Stimulated activated CD8-positive, alpha-beta memory T cell treated with anti-CD3 and anti-CD28 coated beads, Interleukin-12 subunit alpha, Interleukin-12 subunit beta, amount 100 ng/mL, for 1 hour (primary cell): ENCODE results near the gene SMIM41.
A peak's percentile ranks its signal among the peaks of the same experiment; 100 is the strongest.

ENCODE experiments used
- DNase-seq: peaks from one replicate; pipeline ENCODE4 v3.0.0-alpha.2; 2020; ENCODE audit warnings: low read depth

SMIM41 gene

DNA sequence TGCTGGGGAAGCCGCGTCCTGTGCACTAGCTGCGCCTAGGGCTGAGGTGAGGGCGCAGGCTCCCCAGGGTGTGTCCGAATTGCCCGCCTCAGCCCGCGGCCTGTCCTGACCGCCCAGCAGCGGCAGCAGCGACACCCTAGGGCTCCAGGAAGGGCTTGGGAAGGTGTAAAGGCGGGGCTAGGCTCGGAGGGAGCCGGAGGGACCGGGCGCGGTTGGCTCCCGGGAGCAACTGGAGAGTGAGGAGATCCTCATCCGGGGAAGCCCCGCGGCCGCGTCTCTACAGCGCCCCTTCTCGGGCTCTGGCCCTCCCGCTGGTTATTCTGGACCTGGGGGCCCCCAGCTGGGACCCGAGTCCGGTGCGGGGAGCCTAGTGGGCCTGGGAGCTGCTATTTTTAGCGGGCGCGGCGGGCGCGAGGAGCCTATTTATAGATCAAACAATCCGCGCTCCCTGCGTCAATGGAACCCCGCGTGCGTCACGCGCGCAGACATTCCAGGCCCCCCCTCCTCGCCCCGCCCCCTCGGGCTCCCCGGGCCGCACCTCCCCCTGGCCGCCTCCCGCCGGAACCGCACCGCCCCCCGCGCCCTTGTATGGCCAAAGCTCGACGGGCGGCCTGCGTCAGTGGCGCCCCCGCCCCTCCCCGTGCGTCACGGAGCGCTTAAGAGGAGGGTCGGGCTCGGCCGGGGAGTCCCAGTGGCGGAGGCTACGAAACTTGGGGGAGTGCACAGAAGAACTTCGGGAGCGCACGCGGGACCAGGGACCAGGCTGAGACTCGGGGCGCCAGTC lies 28.6 kb upstream of the SMIM41 start, which contains the start of gene NR4A1:
NR4A1 (plus strand) TSS at position 685 of the 784 bp plus-strand sequence. CDS start 2,887 bp downstream, outside the sequence.
- DNase-seq: peak; percentile 99

- no peak for DNase-seq
Observed at GRCh38 chr12:52052468-52053186, 26.9 kb upstream of the SMIM41 start.

DNA sequence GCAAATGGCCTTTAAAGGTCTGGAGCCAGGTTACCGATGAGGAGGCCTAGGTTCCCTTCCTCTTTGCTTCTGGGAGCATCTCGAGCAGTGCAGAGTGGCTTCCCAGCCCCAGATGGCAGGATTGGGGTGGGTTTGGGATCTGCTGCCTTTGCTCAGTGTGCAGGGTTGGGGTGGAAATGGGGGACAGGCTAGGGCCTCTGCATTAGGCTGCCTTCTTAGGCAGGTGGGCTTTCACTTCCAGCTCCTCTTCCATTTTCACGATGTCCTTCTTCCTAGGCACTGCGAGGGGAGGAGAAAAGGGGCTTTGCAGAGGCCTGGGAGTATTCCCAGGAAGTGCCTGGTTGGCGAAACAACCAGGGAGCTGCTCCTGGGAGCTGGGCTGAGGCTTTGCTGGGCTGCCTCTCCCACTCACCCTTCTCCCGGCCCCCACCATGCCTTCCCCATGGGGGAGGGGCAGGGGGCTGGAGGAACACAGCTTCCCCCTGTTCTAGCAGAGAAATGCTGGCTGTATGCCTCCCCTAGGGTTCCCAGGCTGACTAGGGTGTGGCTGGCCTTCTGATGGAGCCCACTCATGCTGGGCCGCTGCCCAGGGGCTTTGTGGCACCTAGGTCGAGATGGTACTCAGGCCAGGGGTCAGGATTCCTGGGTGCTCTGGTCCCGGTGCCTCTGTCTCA lies 25.8 kb upstream of the SMIM41 start:
- DNase-seq: no peak

GRCh38 chr12:52054231-52054832 lies 25.2 kb upstream of the SMIM41 start:
- no peak for DNase-seq

DNA sequence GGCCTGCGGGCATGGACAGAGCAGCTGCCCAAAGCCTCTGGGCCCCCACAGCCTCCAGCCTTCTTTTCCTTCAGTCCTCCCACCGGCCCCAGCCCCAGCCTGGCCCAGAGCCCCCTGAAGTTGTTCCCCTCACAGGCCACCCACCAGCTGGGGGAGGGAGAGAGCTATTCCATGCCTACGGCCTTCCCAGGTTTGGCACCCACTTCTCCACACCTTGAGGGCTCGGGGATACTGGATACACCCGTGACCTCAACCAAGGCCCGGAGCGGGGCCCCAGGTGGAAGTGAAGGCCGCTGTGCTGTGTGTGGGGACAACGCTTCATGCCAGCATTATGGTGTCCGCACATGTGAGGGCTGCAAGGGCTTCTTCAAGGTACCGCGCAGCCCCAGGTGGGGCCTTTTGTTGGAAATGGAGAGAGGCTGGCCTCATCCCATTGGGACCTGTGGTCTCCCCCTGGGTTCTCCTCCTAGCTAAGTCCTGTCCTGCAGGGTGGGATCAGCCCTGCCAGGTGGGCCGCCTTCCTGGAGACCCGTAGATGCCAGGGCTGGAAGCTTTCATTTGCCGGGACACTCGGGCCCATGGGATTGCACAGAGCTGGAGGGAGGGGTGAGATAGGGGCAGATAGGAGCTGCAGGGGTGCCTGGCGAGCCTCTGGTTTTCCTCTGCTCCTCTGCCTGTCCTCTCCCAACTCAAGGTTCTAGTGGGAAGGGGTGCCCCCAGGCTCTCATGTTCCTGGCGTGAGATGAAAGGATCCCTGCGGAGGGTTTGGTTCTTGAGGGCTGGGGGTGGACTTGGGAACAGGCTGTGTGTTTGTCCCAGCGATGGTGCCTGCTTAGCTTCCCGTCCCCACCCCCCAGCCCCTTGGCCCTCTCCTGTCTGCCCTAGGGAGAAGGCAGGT lies 24.4 kb upstream of the SMIM41 start:
- no peak for DNase-seq

GRCh38 chr12:52055731-52056711 lies 23.5 kb upstream of the SMIM41 start:
- peak; percentile 35 for DNase-seq

- no peak for DNase-seq
Observed at GRCh38 chr12:52056801-52057637, 22.5 kb upstream of the SMIM41 start.

- no peak for DNase-seq
Observed at GRCh38 chr12:52057638-52058576, 21.6 kb upstream of the SMIM41 start.

DNA sequence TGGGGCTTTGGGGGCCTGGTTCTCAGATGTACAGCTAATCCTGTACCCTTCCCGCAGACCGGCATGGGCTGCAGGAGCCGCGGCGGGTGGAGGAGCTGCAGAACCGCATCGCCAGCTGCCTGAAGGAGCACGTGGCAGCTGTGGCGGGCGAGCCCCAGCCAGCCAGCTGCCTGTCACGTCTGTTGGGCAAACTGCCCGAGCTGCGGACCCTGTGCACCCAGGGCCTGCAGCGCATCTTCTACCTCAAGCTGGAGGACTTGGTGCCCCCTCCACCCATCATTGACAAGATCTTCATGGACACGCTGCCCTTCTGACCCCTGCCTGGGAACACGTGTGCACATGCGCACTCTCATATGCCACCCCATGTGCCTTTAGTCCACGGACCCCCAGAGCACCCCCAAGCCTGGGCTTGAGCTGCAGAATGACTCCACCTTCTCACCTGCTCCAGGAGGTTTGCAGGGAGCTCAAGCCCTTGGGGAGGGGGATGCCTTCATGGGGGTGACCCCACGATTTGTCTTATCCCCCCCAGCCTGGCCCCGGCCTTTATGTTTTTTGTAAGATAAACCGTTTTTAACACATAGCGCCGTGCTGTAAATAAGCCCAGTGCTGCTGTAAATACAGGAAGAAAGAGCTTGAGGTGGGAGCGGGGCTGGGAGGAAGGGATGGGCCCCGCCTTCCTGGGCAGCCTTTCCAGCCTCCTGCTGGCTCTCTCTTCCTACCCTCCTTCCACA lies 20.7 kb upstream of the SMIM41 start:
- peak; percentile 27 for DNase-seq

DNA sequence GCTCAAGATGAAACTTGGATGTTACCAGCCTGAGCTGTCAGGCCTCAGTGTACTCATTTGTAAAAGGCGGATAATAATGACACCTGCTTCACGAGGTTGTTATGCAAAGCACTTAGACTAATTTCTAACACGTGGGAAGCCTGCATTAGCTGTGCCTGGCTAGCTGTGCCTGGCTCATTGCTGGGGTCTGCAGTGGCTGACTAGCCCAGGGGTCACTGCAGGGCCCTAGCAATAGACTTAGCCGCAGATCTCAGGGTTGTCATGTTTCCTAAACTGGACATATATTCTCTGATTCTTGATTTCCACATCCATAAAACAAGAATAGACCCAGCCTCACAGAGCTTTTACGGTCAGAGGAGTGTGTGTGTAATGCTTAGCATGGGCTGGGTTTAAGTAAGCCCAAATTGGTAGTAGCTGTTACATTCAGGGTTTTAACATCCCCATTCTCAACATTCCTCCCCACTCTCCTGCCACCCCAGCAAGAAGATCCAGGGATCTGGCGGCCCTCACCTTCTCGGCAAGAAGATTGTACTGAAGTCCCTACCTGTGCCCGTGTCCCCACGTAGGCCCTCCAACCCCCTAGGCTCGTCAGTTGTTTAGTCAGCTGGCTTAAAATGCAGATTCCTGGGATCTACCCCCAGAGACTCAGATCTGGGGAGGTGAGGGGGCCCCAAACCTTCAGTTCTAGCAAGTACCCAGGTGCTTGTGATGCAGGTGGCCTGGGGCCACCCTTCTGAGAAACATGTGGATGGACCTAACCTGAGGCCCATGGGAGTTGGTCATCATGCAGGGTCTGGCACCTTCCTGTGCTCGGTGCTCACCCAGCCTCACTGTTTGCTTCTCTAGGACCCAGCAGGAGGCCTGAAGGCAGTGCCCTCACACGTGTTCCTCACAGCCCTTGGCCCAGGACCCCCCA lies 19.7 kb upstream of the SMIM41 start:
- peak; percentile 69 for DNase-seq

DNA sequence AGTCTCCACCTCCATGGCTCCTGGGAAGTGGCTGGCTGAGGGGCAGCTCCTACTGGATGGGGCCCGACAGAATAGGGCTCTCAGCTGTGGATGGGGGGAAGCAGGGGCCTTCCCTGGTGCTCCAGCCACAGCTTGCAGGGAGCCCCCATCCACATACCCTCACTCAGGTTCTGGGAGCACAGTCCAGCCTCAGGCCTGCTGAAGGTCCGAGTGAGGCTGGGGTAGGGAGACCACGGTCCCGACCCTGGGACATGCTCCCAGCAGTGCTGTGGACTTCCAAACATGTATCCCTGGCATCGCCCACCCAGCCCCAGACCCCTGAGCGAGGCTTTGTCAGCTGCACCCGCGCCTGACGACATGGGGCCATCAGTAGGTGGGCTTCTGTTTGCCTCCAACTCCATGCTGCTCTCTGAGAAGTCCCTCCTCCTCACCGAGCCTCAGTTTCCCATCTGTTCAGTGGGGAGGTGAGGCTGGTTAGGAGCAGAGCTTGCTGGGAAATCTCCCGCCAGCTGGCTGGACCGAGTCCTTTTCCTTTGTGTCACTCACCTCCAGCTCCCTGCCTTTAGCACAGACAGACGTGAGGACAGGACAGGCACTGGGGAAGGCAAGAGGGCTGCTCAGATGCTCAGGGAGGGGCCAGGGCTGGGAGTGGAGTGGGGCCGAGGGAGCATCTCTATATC lies 18.9 kb upstream of the SMIM41 start:
- peak; percentile 50 for DNase-seq

DNA sequence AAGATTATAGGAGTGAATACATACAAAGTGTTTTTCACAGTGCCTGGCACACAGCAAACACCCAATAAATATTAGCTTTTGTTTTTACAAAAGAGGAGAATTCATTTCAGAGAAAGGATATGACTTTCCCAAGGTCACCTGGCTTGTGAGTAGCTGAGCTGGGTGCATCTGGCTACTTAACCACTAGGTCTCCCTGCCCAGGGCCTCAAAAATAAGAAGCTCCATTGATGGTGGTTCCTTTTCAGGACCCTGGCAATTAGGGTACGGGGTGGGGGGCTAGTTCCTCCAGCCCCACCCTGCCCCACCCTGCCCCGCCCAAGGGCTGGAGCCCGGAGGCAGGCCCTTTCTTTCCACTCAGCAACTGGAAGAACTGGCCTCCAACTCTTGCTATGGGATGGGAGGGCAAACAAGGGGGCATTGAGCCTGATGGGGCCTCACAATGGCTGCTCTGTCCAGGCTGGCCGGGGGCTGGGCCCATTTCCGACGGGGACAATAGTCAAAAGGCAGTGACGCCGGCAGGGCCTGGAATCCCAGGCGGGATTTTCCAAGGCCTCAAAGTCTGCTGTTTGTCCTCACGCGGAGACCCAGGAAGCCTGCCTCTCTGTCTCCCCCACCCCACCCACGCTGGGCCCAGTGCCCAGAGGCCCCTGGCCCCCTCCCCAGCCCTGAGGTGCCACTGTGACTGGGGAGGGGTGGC lies 17.9 kb upstream of the SMIM41 start:
- no peak for DNase-seq

DNA sequence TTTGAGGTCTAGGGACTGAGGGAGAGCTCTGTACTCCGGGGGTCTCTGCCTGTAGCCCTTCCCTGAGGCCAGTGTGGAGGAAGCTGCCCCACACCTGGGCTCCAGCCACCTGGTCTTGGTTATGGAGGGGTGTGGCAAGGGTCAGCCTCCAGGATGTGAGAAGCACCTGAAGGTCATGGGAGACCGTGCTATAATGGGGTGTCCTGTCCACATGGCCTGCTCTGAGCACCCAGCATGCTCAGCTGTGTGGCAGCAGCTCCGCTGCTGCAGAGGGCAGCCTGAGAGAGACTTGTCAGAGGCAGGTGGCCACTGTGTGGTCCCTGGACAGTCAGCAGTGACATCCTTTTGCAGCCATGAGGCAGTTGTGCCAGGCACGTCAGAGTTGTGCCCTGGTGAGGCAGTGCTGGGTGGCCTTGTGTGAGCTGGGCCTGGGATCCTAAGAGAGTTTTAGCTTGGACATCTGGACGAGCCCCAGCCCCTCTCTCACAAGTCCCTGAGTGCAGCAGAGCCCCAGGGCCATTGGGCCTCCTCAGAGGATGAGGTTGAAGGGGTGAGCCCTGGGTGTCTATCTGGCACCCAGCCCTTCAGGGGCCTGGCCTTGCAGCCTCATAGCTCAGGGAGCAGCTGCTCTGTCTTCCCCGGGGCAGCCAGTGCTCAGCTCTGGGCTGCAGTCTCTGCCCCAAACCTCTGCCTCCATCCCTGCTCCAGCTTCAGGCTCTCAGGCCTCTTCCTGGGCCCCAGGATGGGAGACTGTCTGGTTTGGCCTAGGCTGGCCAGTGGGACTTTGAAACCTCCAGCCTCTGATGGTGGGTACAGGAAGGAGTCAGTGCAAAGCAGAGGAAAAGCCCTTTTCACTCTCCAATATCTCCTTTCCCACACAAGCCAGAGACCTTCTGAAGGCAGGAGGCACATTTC lies 17.1 kb upstream of the SMIM41 start:
- DNase-seq: no peak
